Psoas muscle (tissue), 8 donors: ENCODE data around the gene CDH8. TPM values are rescaled to one million over a fixed set of nuclear protein-coding genes. Genes with fewer than 3 reads are reported as not detected.

ENCODE experiments used
- ATAC-seq, 4 donors: fragments of 200-7000 bp; cut with Tn5 transposase; one replicate each; pipeline ENCODE4 v1.9.1; 2020; ENCODE audit warnings: moderate library complexity in 3 of 4, mild to moderate bottlenecking in 2 of 4
- DNase-seq, 2 donors: peaks; one replicate each; pipeline ENCODE4 v3.0.0-alpha.2; 2020
- H3K27ac ChIP-seq: fragments of 200-600 bp; one replicate; pipeline ENCODE4 v1.8.0; 2022
- H3K27me3 ChIP-seq, 3 donors: fragments of 200-600 bp in 1 of 3; one replicate each; pipeline versions ENCODE4 v1.6.1 to v1.8.0; 2013 to 2022; ENCODE audit warnings: low read length in 2 of 3, mild to moderate bottlenecking in 2 of 3, moderate library complexity in 1 of 3; ENCODE audit not compliant: insufficient read depth in 3 of 3
- H3K36me3 ChIP-seq, 2 donors: fragments of 200-600 bp in 1 of 2; one replicate each; pipeline versions ENCODE4 v1.6.1 to v1.8.0; 2013 to 2022; ENCODE audit warnings: low read depth in 1 of 2, mild to moderate bottlenecking in 1 of 2, moderate library complexity in 1 of 2; ENCODE audit not compliant: insufficient read depth in 1 of 2
- H3K4me1 ChIP-seq: fragments of 200-600 bp; one replicate; pipeline ENCODE4 v1.8.0; 2022
- H3K4me3 ChIP-seq: fragments of 200-600 bp; one replicate; pipeline ENCODE4 v1.8.0; 2022; ENCODE audit warnings: mild to moderate bottlenecking
- H3K9me3 ChIP-seq: fragments of 200-600 bp; one replicate; pipeline ENCODE4 v1.8.0; 2022
- CTCF ChIP-seq: fragments of 200-600 bp; IDR thresholded peaks from one replicate; pipeline ENCODE4 v1.8.0; 2022; ENCODE audit warnings: antibody characterized with exemption
- WGBS, 3 donors: extraction: QIAGEN DNeasy Blood & Tissue Kit; methylation state at CpG; one replicate each; pipeline versions ENCODE4 v1.1.6 to v1.1.7; 2013; 5-methylcytosine and 5-hydroxymethylcytosine counted together
- intact Hi-C, 2 donors: fragments of 100-400 bp; cut with DNase I; formaldehyde crosslinking; loops; one replicate each; pipeline versions ENCODE4 v1.11.0 to v1.14.2; 2022
- polyA plus RNA-seq, 3 donors: library from polyadenylated mRNA; stranded (reverse); fragments of 200-250 nt; gene quantifications; one replicate each; pipeline ENCODE4 v1.2.3, GENCODE V29; 2013
- total RNA-seq, 4 donors: library from RNA; stranded (reverse); fragmentation: NEBNext Ultra II Directional in 2 of 4; extraction: Animal tissue kit (Norgen Biotek cat#: 25700) in 2 of 4; gene quantifications; one replicate each; pipeline versions ENCODE4 v1.2.1 to v1.2.4, GENCODE V29; 2021 to 2023
- donor health status: healthy with polysubstance abuse.
- donor health status: DM: no; HTN: no; CAD: no; lungs with moderate emphysema.
- donor health status: Bipolar disorder and iron deficiency.
- donor health status: healthy.
- donor health status: DM: yes; HTN: yes; CAD: no.
- donor health status: DM: no; HTN: no; CAD: no.
- donor health status: DM: no; HTN: no; CAD: no.
- donor health status: DM: yes; HTN: yes; CAD: no.

CDH8 gene
- total and polyA plus RNA-seq, 7 donors, result 0.13 to 1.2 (median 0.58) TPM

GRCh38 chr16:61676740-61677139, 359.5 kb downstream of the CDH8 start:
- no peaks in the 10 kb centered on the region for H3K4me1 ChIP-seq
- TF ChIP-seq CTCF, result no peak
- no peak overlapping the region for H3K4me3 ChIP-seq
- intact Hi-C loops, result no loop called here
- H3K36me3 ChIP-seq, result no peaks in the 10 kb centered on the region
- no peaks in the 10 kb centered on the region for H3K27me3 ChIP-seq
- H3K9me3 ChIP-seq, result no peaks in the 10 kb centered on the region
- H3K27ac ChIP-seq, result no peak overlapping the region
- ATAC-seq, result no peak
- WGBS, 3 donors, result 88 to 91% (median 90%) methylated on average over 2 of the region's 2 CpGs
- no peak for DNase-seq

GRCh38 chr16:61671161-61671560, 365.1 kb downstream of the CDH8 start:
- intact Hi-C loops, result no loop called here
- ATAC-seq (no peak), DNase-seq (no peak)
- Histone ChIP-seq H3K36me3 (no peaks in the 10 kb centered on the region), H3K4me3 (no peak overlapping the region), H3K27me3 (no peaks in the 10 kb centered on the region), H3K9me3 (no peaks in the 10 kb centered on the region), H3K4me1 (no peaks in the 10 kb centered on the region), H3K27ac (no peak overlapping the region)
- no peak for TF ChIP-seq CTCF
- 60 to 71% (median 64%) methylated on average over 3 of the region's 3 CpGs for WGBS, 3 donors

GRCh38 chr16:61665512-61665911, 370.7 kb downstream of the CDH8 start:
- H3K36me3 ChIP-seq, result no peaks in the 10 kb centered on the region
- H3K4me1 ChIP-seq, result no peaks in the 10 kb centered on the region
- no peak for TF ChIP-seq CTCF
- intact Hi-C loops, result loop anchor here in 1 of 2 donors (10.0 kb wide), 1 partner anchor 61 kb away; no protein-coding TSS in a partner anchor
- 79 to 83% (median 82%) methylated on average over 1 of the region's 1 CpG for WGBS, 3 donors
- H3K27me3 ChIP-seq, result no peaks in the 10 kb centered on the region
- H3K4me3 ChIP-seq, result no peak overlapping the region
- ATAC-seq, result no peak
- H3K27ac ChIP-seq, result no peak overlapping the region
- no peaks in the 10 kb centered on the region for H3K9me3 ChIP-seq
- DNase-seq, result no peak

- H3K9me3 ChIP-seq, result no peaks in the 10 kb centered on the region
- no peak for TF ChIP-seq CTCF
- H3K27me3 ChIP-seq, result no peaks in the 10 kb centered on the region
- no peaks in the 10 kb centered on the region for H3K36me3 ChIP-seq
- H3K27ac ChIP-seq, result no peak overlapping the region
- no peak overlapping the region for H3K4me3 ChIP-seq
- H3K4me1 ChIP-seq, result no peaks in the 10 kb centered on the region
- DNase-seq (no peak), ATAC-seq (no peak)
- intact Hi-C loops, result loop anchor here in 1 of 2 donors (10.0 kb wide), 1 partner anchor 55 kb away; no protein-coding TSS in a partner anchor
These were observed 376.3 kb downstream of the CDH8 start for GRCh38 chr16:61659936-61660335.

- ATAC-seq (no peak), DNase-seq (no peak)
- H3K27me3 ChIP-seq, result no peaks in the 10 kb centered on the region
- H3K36me3 ChIP-seq, result no peaks in the 10 kb centered on the region
- H3K4me3 ChIP-seq, result no peak overlapping the region
- no peaks in the 10 kb centered on the region for H3K4me1 ChIP-seq
- TF ChIP-seq CTCF, result no peak
- intact Hi-C loops, result no loop called here
- H3K9me3 ChIP-seq, result no peaks in the 10 kb centered on the region
- WGBS, 3 donors, result 89 to 91% (median 90%) methylated on average over 4 of the region's 4 CpGs
- no peak overlapping the region for H3K27ac ChIP-seq
These were observed 381.3 kb downstream of the CDH8 start for GRCh38 chr16:61654962-61655361.
